HepG2 (cell line): Measurements from ENCODE around the gene MKRN2OS. TPM values are rescaled to one million over a fixed set of nuclear protein-coding genes. Genes with fewer than 3 reads are reported as not detected.
A peak's percentile ranks its signal among the peaks of the same experiment; 100 is the strongest.

Experiments
- ATAC-seq: fragments of 200-7000 bp; cut with Tn5 transposase; 3 replicates; pipeline ENCODE4 v1.9.1; 2020; ENCODE audit warnings: mild to moderate bottlenecking, moderate library complexity
- BruUV-seq: library from RNA; stranded (reverse); fragments of 400-500 nt; replicated peaks from 2 replicates; lab custom pipeline; 2021; lab: Mats Ljungman, UMichigan
- CTCF ChIA-PET: fragments of 300-600 bp; formaldehyde crosslinking; extraction: SDS; loops from one replicate; lab custom pipeline; 2021; ENCODE audit warnings: low total read pairs, inconsistent platforms, low intra/inter-chr PET ratio; lab: Yijun Ruan, JAX
- POLR2A ChIA-PET: fragments of 350-600 bp; sonication (Branson Sonifier 250); formaldehyde crosslinking; loops from one replicate; lab custom pipeline; 2020; ENCODE audit warnings: antibody characterized with exemption, inconsistent platforms; lab: Yijun Ruan, JAX
- DNase-seq: peaks from one replicate; pipeline ENCODE4 v3.0.0-alpha.2; 2015; ENCODE audit warnings: low spot score
- FAIRE-seq: peaks from 3 replicates; lab custom pipeline; 2011; peaks lifted over from hg19 to GRCh38; lab: Jason Lieb, UNC
- H2AFZ ChIP-seq: one replicate; pipeline ENCODE4 v1.6.1; 2011; ENCODE audit warnings: low read length, inconsistent platforms
- H3K27ac ChIP-seq: fragments of 300-600 bp; 3 replicates; pipeline ENCODE4 v1.8.0; 2011; ENCODE audit warnings: mixed run types, mild to moderate bottlenecking, mixed read lengths, low read length, inconsistent platforms; ENCODE audit not compliant: insufficient read depth; ENCODE audit errors: extremely low read length
- H3K27me3 ChIP-seq, 2 experiments: fragments of 200-600 bp in 1 of 2; 2 replicates in 1 of 2; 3 replicates in 1 of 2; pipeline versions ENCODE4 v1.6.0 to v1.8.0; 2011; ENCODE audit warnings: low read length in 2 of 2, mild to moderate bottlenecking in 2 of 2, moderate library complexity in 2 of 2, inconsistent platforms in 1 of 2; ENCODE audit not compliant: insufficient read depth in 2 of 2, control insufficient read depth in 1 of 2
- H3K36me3 ChIP-seq, 2 experiments: fragments of 200-600 bp in 1 of 2; replicated peaks in 1 of 2; 2 replicates in 1 of 2; 3 replicates in 1 of 2; pipeline versions ENCODE4 v1.5.1 to v1.8.0; 2011; ENCODE audit warnings: low read length in 2 of 2, inconsistent platforms in 1 of 2; ENCODE audit not compliant: insufficient read depth in 2 of 2, control insufficient read depth in 1 of 2
- H3K4me1 ChIP-seq: 2 replicates; pipeline ENCODE4 v1.5.1; 2012; ENCODE audit warnings: low read length, inconsistent platforms; ENCODE audit not compliant: insufficient read depth
- H3K4me2 ChIP-seq: 2 replicates; pipeline ENCODE4 v1.6.0; 2011; ENCODE audit warnings: low read depth, low read length, inconsistent platforms
- H3K4me3 ChIP-seq, 3 experiments: fragments of 200-600 bp in 1 of 3; sonication (generic), shearing (Covaris generic) in 1 of 3; replicated peaks in 1 of 3; 2 replicates each; pipeline ENCODE4 v1.5.1; 2011 to 2016; ENCODE audit warnings: low read length in 3 of 3, inconsistent platforms in 2 of 3, low read depth in 2 of 3, mild to moderate bottlenecking in 2 of 3, control low read depth in 1 of 3, mixed read lengths in 1 of 3; ENCODE audit not compliant: insufficient read depth in 1 of 3
- H3K79me2 ChIP-seq: one replicate; pipeline ENCODE4 v1.6.1; 2011; ENCODE audit warnings: low read length, inconsistent platforms; ENCODE audit not compliant: insufficient read depth
- H3K9ac ChIP-seq: 2 replicates; pipeline ENCODE4 v1.6.0; 2011; ENCODE audit warnings: mild to moderate bottlenecking, low read depth, low read length, inconsistent platforms; ENCODE audit not compliant: insufficient read depth
- H3K9me3 ChIP-seq: 2 replicates; pipeline ENCODE4 v1.5.1; 2012; ENCODE audit warnings: mild to moderate bottlenecking, low read length
- H4K20me1 ChIP-seq: 2 replicates; pipeline ENCODE4 v1.6.0; 2011; ENCODE audit warnings: inconsistent platforms, mild to moderate bottlenecking, low read length, moderate library complexity; ENCODE audit not compliant: insufficient read depth
- FUBP1 ChIP-seq: sonication (generic); formaldehyde crosslinking; IDR thresholded peaks from 2 replicates; pipeline ENCODE4 v1.5.1; 2020; ENCODE audit warnings: missing genetic modification reagents, mild to moderate bottlenecking, borderline replicate concordance
- GPN1 ChIP-seq: sonication (generic); formaldehyde crosslinking; IDR thresholded peaks from 2 replicates; pipeline ENCODE4 v1.5.1; 2020; ENCODE audit warnings: missing genetic modification reagents, borderline replicate concordance
- STAG1 ChIP-seq: sonication (generic); formaldehyde crosslinking; IDR thresholded peaks from 2 replicates; pipeline ENCODE4 v1.4.0; 2020; ENCODE audit warnings: missing genetic modification reagents
- TARDBP ChIP-seq: sonication (generic); formaldehyde crosslinking; IDR thresholded peaks from 2 replicates; pipeline ENCODE4 v1.8.0; 2022; ENCODE audit warnings: mild to moderate bottlenecking, missing genetic modification reagents
- ZFP37 ChIP-seq: sonication (generic); formaldehyde crosslinking; IDR thresholded peaks from 2 replicates; pipeline ENCODE4 v1.4.0; 2020; ENCODE audit warnings: missing genetic modification reagents, borderline replicate concordance
- ZNF775 ChIP-seq: sonication (generic); formaldehyde crosslinking; IDR thresholded peaks from 2 replicates; pipeline ENCODE4 v1.4.0; 2020; ENCODE audit warnings: missing genetic modification reagents, mild to moderate bottlenecking, moderate library complexity, borderline replicate concordance
- ZSCAN31 ChIP-seq: sonication (generic); formaldehyde crosslinking; IDR thresholded peaks from 2 replicates; pipeline ENCODE4 v1.5.0; 2020; ENCODE audit warnings: low read depth, mild to moderate bottlenecking, missing genetic modification reagents
- WGBS: methylation state at CpG from one replicate; pipeline ENCODE4 v1.1.6; 2017; ENCODE audit warnings: low lambda C conversion rate; 5-methylcytosine and 5-hydroxymethylcytosine counted together
- in situ Hi-C: cut with HindIII; loops from 2 replicates; pipeline ENCODE4 v1.10.0; 2017; ENCODE audit warnings: low pct_unique_long_range_greater_than_20kb; ENCODE audit not compliant: extremely low pct_ligation_motif_present
- intact Hi-C: fragments of 100-400 bp; cut with micrococcal nuclease; formaldehyde crosslinking; loops from one replicate; pipeline ENCODE4 v1.10.0; 2022; ENCODE audit not compliant: unreplicated experiment
- polyA plus RNA-seq, 8 experiments: library from polyadenylated mRNA; depleted of rRNA in 3 of 8; stranded (reverse) in 7 of 8; unstranded in 1 of 8; fragments of >200 nt; fragmentation: Illumina TruSeq in 4 of 8; extraction: Trizol in 4 of 8; gene quantifications; 2 replicates each; pipeline versions ENCODE4 v1.2.1 to v1.2.3, GENCODE V29; 2011 to 2016; ENCODE audit warnings: low read depth in 4 of 8, missing spikeins in 1 of 8, mixed read lengths in 1 of 8; ENCODE audit not compliant: insufficient read depth in 1 of 8
- total RNA-seq, 5 experiments: library from RNA; depleted of rRNA; stranded (reverse); fragments of >200 nt; fragmentation: Illumina TruSeq; extraction: Trizol; gene quantifications; 2 replicates each; pipeline ENCODE4 v1.2.3, GENCODE V29; 2016; ENCODE audit warnings: low read depth in 1 of 5

MKRN2OS gene
- total and polyA plus RNA-seq, 2 of the 13 experiments (the other 11 are each of a cell fraction or from before 2014, with no cell fraction given): not detected

DNA sequence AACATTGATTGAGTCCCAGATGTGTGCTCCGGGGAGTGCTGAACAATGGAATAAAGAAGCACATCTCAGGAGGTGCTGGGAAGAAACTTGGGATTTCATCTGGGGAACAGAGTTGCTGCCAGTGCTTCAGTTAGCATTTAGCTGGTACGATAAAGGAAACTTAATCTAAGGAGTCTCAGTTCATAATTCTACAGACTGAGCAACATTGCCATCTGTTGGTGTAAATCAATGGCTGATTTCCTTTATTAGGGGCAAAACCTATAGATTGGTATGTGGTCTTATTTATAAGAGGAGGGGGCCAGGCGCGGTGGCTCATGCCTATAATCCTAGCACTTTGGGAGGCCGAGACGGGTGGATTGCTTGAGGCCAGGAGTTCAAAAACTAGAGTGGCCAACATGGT, 8.9 kb downstream of the MKRN2OS start:
- H4K20me1 ChIP-seq: no peaks in the 10 kb centered on the region
- TF ChIP-seq ZFP37 (CRISPR knock-in tag) (no peak), TARDBP (CRISPR knock-in tag) (no peak), STAG1 (CRISPR knock-in tag) (peak; percentile 40; the same call in 1 of the 2 replicates), FUBP1 (CRISPR knock-in tag) (no peak)
- no peaks in the 10 kb centered on the region for H3K4me1 ChIP-seq
- BruUV-seq: no TSS peak
- H3K4me2 ChIP-seq: no peak overlapping the region
- FAIRE-seq (no peak), DNase-seq (no peak), ATAC-seq (no peak)
- no peak overlapping the region for H3K4me3 ChIP-seq
- no peaks in the 10 kb centered on the region for H3K79me2 ChIP-seq
- no peak overlapping the region for H3K9ac ChIP-seq
- H3K36me3 ChIP-seq: peaks cover 5 to 19% of the 10 kb centered on the region in 2 experiments; a peak in 4 of 5 replicates
- no peaks in the 10 kb centered on the region for H3K27me3 ChIP-seq
- ChIA-PET POLR2A (no interaction called here), CTCF (no interaction called here)
- H2AFZ ChIP-seq: no peak overlapping the region
- 94% methylated on average over 6 of the region's 6 CpGs for WGBS
- no peak overlapping the region for H3K27ac ChIP-seq
- H3K9me3 ChIP-seq: no peaks in the 10 kb centered on the region
- in situ Hi-C loops (no loop called here), intact Hi-C loops (no loop called here)

DNA sequence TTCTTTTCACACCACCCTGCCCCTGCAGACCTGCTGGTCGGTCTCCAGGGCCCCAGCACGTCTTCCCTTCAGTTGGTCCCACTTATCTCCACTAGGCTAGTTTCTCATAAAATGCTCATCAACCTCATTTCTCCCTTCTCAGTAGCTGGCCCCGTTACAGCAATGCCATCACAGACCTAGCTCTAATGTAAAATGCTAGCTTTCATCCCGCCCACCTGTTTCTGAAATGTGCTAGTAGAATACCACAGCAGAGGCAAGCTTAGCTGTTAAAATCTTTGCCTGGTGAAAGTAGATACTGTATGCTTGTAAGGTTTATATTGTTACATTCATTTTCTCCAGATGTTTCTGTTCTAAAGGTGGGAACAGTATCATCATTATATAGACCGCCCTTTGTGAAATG, 13.1 kb downstream of the MKRN2OS start:
- POLR2A ChIA-PET: no interaction called here

More for the DNA sequence above, 13.1 kb downstream of the MKRN2OS start:
- H3K36me3 ChIP-seq: peaks cover 11 to 43% of the 10 kb centered on the region in 2 experiments
- in situ Hi-C loops: no loop called here
- H3K9me3 ChIP-seq: no peaks in the 10 kb centered on the region
- H3K9ac ChIP-seq: no peak overlapping the region
- DNase-seq (no peak), FAIRE-seq (no peak), ATAC-seq (no peak)
- no peaks in the 10 kb centered on the region for H4K20me1 ChIP-seq
- no peaks in the 10 kb centered on the region for H3K27me3 ChIP-seq
- CTCF ChIA-PET: no interaction called here
- no peak for TF ChIP-seq ZNF775 (CRISPR knock-in tag)
- TF ChIP-seq GPN1 (CRISPR knock-in tag): no peak
- no peak for TF ChIP-seq ZSCAN31 (CRISPR knock-in tag)
- H3K4me3 ChIP-seq: no peak overlapping the region
- no peak overlapping the region for H3K4me2 ChIP-seq
- H2AFZ ChIP-seq: no peak overlapping the region
- 95% methylated on average over 5 of the region's 5 CpGs for WGBS
- BruUV-seq: no TSS peak
- H3K4me1 ChIP-seq: no peaks in the 10 kb centered on the region
- intact Hi-C loops: no loop called here
- no peaks in the 10 kb centered on the region for H3K79me2 ChIP-seq
- H3K27ac ChIP-seq: no peak overlapping the region
